LoVo (cell line): ENCODE data around the gene SCTR.

Experiments used
- DNase-seq: peaks from one replicate; pipeline ENCODE4 v3.0.0-alpha.2; 2016; ENCODE audit warnings: low spot score

Gene SCTR

GRCh38 chr2:119442850-119443249 lies 81.4 kb downstream of the SCTR start:
- DNase-seq = no peak

GRCh38 chr2:119442226-119442619 lies 82.1 kb downstream of the SCTR start:
- DNase-seq = no peak

- no peak for DNase-seq
Measured at GRCh38 chr2:119441376-119442225, 82.7 kb downstream of the SCTR start.

- DNase-seq = no peak
Measured at GRCh38 chr2:119440873-119441272, 83.4 kb downstream of the SCTR start.

GRCh38 chr2:119440501-119440870 lies 83.8 kb downstream of the SCTR start:
- DNase-seq = no peak

DNA sequence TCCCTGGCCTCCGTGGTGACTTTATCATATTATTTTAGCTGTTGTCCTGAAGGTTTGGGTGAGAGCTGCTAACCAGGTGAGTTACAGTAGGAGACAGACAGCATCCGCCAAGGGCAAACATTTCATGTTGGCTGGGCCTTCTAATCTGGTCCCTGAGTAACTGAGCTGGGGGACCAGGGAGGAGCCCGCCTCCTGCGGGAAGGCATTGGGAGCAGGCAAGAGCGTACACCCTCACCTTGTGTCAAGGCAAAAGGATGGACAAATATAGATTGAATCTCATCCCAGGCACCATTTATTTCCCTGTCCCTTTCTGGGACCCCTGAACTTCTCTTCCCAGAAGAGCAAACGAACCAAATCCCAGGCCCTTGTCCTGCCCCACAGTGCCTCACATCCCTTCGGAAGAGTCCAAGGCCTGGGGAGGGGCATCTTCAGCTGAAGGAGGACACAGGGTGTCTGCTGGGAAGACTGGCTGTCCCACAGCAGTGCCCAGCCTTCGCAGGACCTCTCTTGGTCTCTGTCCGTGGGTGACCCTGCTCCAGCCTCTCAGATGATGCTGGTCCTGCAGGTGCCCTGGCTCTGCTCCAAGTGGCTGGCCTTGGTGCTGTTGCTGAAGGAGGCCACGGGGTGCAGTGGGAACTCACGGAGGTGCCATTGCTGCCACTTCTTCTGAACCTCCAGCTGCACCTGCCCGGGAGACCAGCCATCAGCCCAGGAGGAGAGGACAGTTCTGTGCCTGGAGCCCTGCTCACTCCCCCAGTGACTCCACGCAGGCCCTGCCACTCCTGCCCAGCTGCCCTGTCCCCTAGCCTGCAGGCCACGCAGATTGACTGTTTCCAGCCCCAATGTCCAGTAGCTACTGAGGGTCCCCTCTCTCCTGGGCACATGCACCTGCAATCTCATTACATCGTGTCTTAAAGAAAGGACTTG lies 84.4 kb downstream of the SCTR start:
- DNase-seq = no peak

GRCh38 chr2:119438726-119439284 lies 85.5 kb downstream of the SCTR start:
- DNase-seq = no peak

GRCh38 chr2:119438128-119438656 lies 86.1 kb downstream of the SCTR start:
- DNase-seq = no peak

- DNase-seq = no peak
Measured at GRCh38 chr2:119436993-119437772, 87.1 kb downstream of the SCTR start.

GRCh38 chr2:119435953-119436297 lies 88.4 kb downstream of the SCTR start:
- DNase-seq = no peak

- DNase-seq = no peak
Measured at GRCh38 chr2:119435081-119435952, 89.0 kb downstream of the SCTR start.

- no peak for DNase-seq
Measured at GRCh38 chr2:119434664-119435063, 89.6 kb downstream of the SCTR start.

DNA sequence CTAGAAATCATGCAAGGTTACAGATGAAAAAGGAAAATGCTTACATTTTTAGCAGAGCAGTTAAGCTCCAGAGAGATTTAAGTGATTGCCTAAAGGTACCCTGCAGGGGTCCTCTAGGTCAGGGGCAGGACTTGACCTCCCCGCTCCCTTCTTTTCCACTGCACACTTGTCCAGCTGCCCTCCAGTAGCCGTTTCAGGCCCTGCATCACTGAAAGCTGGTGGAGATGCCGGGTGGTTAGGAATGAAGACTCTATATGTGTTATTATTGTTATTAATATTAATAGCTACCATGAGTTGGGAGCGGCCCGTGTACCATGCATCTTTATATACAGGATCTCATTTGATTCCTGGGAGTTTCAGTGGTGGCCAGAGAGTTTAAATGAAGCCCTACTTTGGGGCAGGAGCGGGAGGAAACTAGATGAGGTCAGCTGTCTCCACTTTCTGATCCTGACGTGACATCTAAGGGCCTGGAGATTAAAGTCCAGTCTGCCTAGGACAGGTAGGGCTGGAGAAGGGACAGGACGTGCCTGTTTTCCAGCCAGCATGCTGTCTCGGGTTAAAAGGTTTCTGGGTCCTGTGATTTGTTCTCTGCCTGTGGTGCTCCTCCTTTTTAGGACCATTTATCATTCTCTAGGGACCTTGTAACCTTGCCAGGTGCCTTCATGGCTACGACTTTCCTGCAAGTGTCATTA lies 90.5 kb downstream of the SCTR start:
- no peak for DNase-seq

DNA sequence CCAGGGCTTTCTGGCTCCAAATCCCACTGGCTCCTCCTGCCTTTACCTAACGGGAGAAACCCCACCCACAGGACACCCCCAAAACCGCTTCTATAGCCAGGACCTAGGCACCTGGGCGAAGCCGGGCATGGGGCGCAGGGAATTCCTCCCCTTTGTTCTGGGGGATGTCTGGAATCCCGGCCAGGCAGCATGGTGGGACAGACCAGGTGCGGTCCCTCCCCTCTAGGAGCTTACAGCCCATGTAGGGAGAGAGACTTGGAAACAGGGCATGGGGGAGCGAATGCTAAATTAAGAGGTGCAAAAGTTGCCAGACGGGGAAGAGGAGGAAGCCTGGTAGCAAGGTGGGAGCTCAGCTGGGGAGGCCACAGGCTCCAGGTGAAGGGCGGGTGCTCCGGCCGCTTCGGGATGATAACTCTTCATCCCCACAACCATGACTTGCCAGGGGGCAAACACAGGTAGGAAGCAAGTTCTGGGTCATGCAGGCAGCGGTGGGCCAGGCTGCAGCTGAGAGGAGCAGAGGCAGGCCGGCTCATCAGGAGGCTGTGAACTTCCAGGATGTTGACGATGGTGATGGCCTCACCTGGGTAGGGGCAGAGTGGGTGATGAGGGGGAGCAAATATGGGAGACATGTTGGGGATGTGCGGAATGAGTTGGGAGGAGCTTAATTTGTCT lies 91.3 kb downstream of the SCTR start:
- no peak for DNase-seq

- no peak for DNase-seq
Measured at GRCh38 chr2:119431976-119432850, 92.1 kb downstream of the SCTR start.

GRCh38 chr2:119431155-119431975 lies 92.9 kb downstream of the SCTR start, which contains the start of gene TMEM37:
Gene TMEM37 (plus strand): TSS chr2:119431854. CDS start chr2:119431904, 50 bp downstream.
- DNase-seq = peak; percentile 69

DNA sequence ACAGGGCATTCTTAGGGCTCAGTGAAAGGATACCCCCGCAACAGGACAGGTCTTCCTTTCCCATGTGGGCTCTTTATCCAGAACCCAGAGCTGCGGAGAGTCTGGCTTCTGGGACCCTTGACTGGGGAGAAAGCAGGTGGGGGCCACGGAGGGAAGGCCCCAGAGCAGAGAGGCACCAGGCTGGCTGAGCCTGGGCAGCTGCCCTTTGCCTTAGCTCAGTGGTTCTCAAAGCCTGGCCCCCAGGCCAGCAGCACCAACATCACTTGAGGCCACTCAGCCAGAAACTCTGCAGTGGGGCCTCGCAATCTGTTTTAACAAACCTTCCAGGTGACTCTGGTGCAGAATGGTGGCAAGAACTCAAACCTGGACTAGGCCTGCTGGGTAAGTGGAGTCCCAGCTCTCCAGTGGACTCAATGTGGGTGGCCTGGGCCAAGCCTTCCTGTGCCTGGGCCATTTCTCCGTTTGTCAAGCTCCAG lies 94.2 kb downstream of the SCTR start:
- DNase-seq = no peak
